H9 (cell line): ENCODE results near the gene GCN1. TPM values are rescaled to one million over a fixed set of nuclear protein-coding genes. Genes with fewer than 3 reads are reported as not detected.

Source experiments
- DNase-seq: peaks from one replicate; pipeline ENCODE4 v3.0.0-alpha.2; 2017
- H2AFZ ChIP-seq: one replicate; pipeline ENCODE4 v1.6.1; 2013; ENCODE audit warnings: mild to moderate bottlenecking, low read length, control low read depth, moderate library complexity
- H2AK5ac ChIP-seq: 2 replicates; pipeline ENCODE4 v1.6.1; 2013; ENCODE audit warnings: low read length, control low read depth, mixed read lengths; ENCODE audit not compliant: insufficient read length
- H2BK120ac ChIP-seq: one replicate; pipeline ENCODE4 v1.6.1; 2013; ENCODE audit warnings: low read depth, mild to moderate bottlenecking, low read length, control low read depth, inconsistent platforms; ENCODE audit not compliant: poor library complexity, severe bottlenecking
- H2BK12ac ChIP-seq: 2 replicates; pipeline ENCODE4 v1.6.1; 2013; ENCODE audit warnings: low read length, control low read depth, mixed read lengths, low read depth; ENCODE audit not compliant: insufficient read length
- H2BK15ac ChIP-seq: 2 replicates; pipeline ENCODE4 v1.6.1; 2013; ENCODE audit warnings: low read depth, low read length, control low read depth
- H2BK20ac ChIP-seq: one replicate; pipeline ENCODE4 v1.6.1; 2013; ENCODE audit warnings: low read depth, mild to moderate bottlenecking, low read length, control low read depth, inconsistent platforms; ENCODE audit not compliant: poor library complexity, severe bottlenecking
- H2BK5ac ChIP-seq: 2 replicates; pipeline ENCODE4 v1.6.1; 2013; ENCODE audit warnings: low read length, control low read depth, mixed read lengths; ENCODE audit not compliant: insufficient read length
- H3K14ac ChIP-seq: 2 replicates; pipeline ENCODE4 v1.6.1; 2013; ENCODE audit warnings: low read length, control low read depth; ENCODE audit not compliant: insufficient read depth
- H3K18ac ChIP-seq: 2 replicates; pipeline ENCODE4 v1.6.1; 2013; ENCODE audit warnings: low read depth, mild to moderate bottlenecking, mixed read lengths, low read length, control low read depth; ENCODE audit not compliant: insufficient read length
- H3K23ac ChIP-seq: 2 replicates; pipeline ENCODE4 v1.6.1; 2013; ENCODE audit warnings: low read length, control low read depth, mixed read lengths, low read depth; ENCODE audit not compliant: insufficient read length
- H3K23me2 ChIP-seq: 2 replicates; pipeline ENCODE4 v1.6.1; 2013; ENCODE audit warnings: low read depth, mild to moderate bottlenecking, mixed read lengths, low read length, control low read depth; ENCODE audit not compliant: insufficient read length, poor library complexity, severe bottlenecking
- H3K27ac ChIP-seq: 2 replicates; pipeline ENCODE4 v1.5.1; 2013; ENCODE audit warnings: low read length, control low read depth, mixed read lengths, low read depth; ENCODE audit not compliant: insufficient read length
- H3K27me3 ChIP-seq: 2 replicates; pipeline ENCODE4 v1.6.1; 2013; ENCODE audit warnings: low read length, control low read depth, inconsistent platforms; ENCODE audit not compliant: insufficient read depth
- H3K4ac ChIP-seq: 2 replicates; pipeline ENCODE4 v1.6.1; 2013; ENCODE audit warnings: low read depth, mild to moderate bottlenecking, control low read depth, inconsistent platforms, low read length, moderate library complexity
- H3K4me1 ChIP-seq: 2 replicates; pipeline ENCODE4 v1.6.1; 2013; ENCODE audit warnings: low read length, control low read depth, inconsistent platforms; ENCODE audit not compliant: insufficient read depth
- H3K4me2 ChIP-seq: 2 replicates; pipeline ENCODE4 v1.6.1; 2013; ENCODE audit warnings: low read length, control low read depth, mixed read lengths; ENCODE audit not compliant: insufficient read length, insufficient read depth
- H3K56ac ChIP-seq: 2 replicates; pipeline ENCODE4 v1.6.1; 2013; ENCODE audit warnings: low read depth, mild to moderate bottlenecking, mixed read lengths, low read length, control low read depth; ENCODE audit not compliant: insufficient read length
- H3K79me1 ChIP-seq: 2 replicates; pipeline ENCODE4 v1.6.1; 2013; ENCODE audit warnings: low read depth, mild to moderate bottlenecking, moderate library complexity, low read length, control low read depth, inconsistent platforms; ENCODE audit not compliant: insufficient read depth, poor library complexity, severe bottlenecking
- H3K79me2 ChIP-seq: 2 replicates; pipeline ENCODE4 v1.6.1; 2013; ENCODE audit warnings: low read length, control low read depth, inconsistent platforms; ENCODE audit not compliant: insufficient read depth
- H3K9ac ChIP-seq: 2 replicates; pipeline ENCODE4 v1.6.1; 2013; ENCODE audit warnings: low read length, control low read depth, mixed read lengths; ENCODE audit not compliant: insufficient read length; ENCODE audit errors: extremely low read depth
- H3K9me3 ChIP-seq: one replicate; pipeline ENCODE4 v1.6.1; 2013; ENCODE audit warnings: low read depth, low read length, inconsistent platforms; ENCODE audit not compliant: control insufficient read depth
- H3T11ph ChIP-seq: one replicate; pipeline ENCODE4 v1.6.1; 2013; ENCODE audit warnings: mild to moderate bottlenecking, low read length, control low read depth, inconsistent platforms
- H4K20me1 ChIP-seq: one replicate; pipeline ENCODE4 v1.6.1; 2013; ENCODE audit not compliant: control insufficient read depth, insufficient read length, insufficient read depth
- H4K5ac ChIP-seq: 2 replicates; pipeline ENCODE4 v1.6.1; 2013; ENCODE audit warnings: low read depth, mild to moderate bottlenecking, mixed read lengths, low read length, control low read depth; ENCODE audit not compliant: insufficient read length
- H4K8ac ChIP-seq: replicated peaks from 2 replicates; pipeline ENCODE4 v1.6.1; 2013; ENCODE audit warnings: low read length, control low read depth, mixed read lengths, low read depth; ENCODE audit not compliant: insufficient read length
- H4K91ac ChIP-seq: 2 replicates; pipeline ENCODE4 v1.6.1; 2013; ENCODE audit warnings: low read depth, mild to moderate bottlenecking, moderate library complexity, mixed read lengths, low read length, control low read depth; ENCODE audit not compliant: insufficient read length
- H3K27ac Mint-ChIP-seq, 3 experiments: 2 replicates in 2 of 3; 3 replicates in 1 of 3; pipeline ENCODE4 v1.8.0; 2020 to 2021; ENCODE audit warnings: mixed read lengths in 3 of 3, mild to moderate bottlenecking in 1 of 3, moderate library complexity in 1 of 3
- H3K27me3 Mint-ChIP-seq: 2 replicates; pipeline ENCODE4 v1.8.0; 2021; ENCODE audit warnings: low read depth, mild to moderate bottlenecking, moderate library complexity, mixed read lengths
- H3K36me3 Mint-ChIP-seq, 3 experiments: 2 replicates in 2 of 3; 3 replicates in 1 of 3; pipeline ENCODE4 v1.8.0; 2020 to 2021; ENCODE audit warnings: low read depth in 3 of 3, mixed read lengths in 3 of 3; ENCODE audit not compliant: insufficient read depth in 1 of 3
- H3K4me1 Mint-ChIP-seq, 2 experiments: 2 replicates each; pipeline ENCODE4 v1.8.0; 2020; ENCODE audit warnings: mixed read lengths in 2 of 2
- H3K4me3 Mint-ChIP-seq, 2 experiments: 2 replicates in 1 of 2; 3 replicates in 1 of 2; pipeline ENCODE4 v1.8.0; 2020 to 2021; ENCODE audit warnings: mild to moderate bottlenecking in 2 of 2, mixed read lengths in 2 of 2, moderate library complexity in 1 of 2
- H3K9me3 Mint-ChIP-seq, 2 experiments: 2 replicates in 1 of 2; 3 replicates in 1 of 2; pipeline ENCODE4 v1.8.0; 2020; ENCODE audit warnings: mild to moderate bottlenecking in 2 of 2, mixed read lengths in 2 of 2, moderate library complexity in 1 of 2
- WGBS: extraction: QIAGEN DNeasy Blood & Tissue Kit; methylation state at CpG from one replicate; pipeline ENCODE4 v1.1.7; 2013; ENCODE audit warnings: missing lambda C conversion rate, low lambda C conversion rate, mixed read lengths; ENCODE audit not compliant: insufficient read length; ENCODE audit errors: extremely low coverage; 5-methylcytosine and 5-hydroxymethylcytosine counted together
- total RNA-seq: library from RNA; stranded (reverse); gene quantifications from 2 replicates; pipeline ENCODE4 v1.2.1, GENCODE V29; 2021
- TF ChIP-seq, protein P1 (sequence below): fragments of 200-600 bp; sonication (generic); conservative IDR thresholded peaks from 3 replicates; pipeline ENCODE4 v1.8.0; 2021; ENCODE audit warnings: antibody characterized with exemption, mild to moderate bottlenecking

The GCN1 gene
- total RNA-seq, 1 experiment from 2014 or later = 137 TPM

DNA sequence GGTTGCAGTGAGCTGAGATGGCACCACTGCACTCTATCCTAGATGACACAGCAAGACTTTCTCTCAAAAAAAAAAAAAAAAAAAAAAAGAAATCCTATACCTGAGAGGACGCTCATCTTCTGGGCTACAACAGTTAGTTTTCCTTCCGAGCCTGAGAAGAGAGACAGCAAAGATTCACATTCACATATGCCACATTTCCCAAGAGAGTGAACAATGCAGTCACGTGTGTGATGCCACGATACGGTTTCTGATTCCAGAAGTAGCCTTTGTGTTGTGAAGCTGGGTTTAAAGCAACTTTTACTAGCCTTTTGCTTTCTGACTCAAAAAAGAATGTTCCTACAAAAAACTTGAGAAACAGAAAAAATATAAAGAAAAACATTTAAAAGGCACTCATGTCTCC is 19.5 kb downstream of the GCN1 start:
- no peak overlapping the region for H4K5ac ChIP-seq
- H3T11ph ChIP-seq = no peak overlapping the region
- no peak overlapping the region for H4K91ac ChIP-seq
- H2BK12ac ChIP-seq = no peak overlapping the region
- Mint-ChIP-seq H3K36me3 (peaks cover 56 to 90% (median 84%) of the 10 kb centered on the region in 3 experiments; a peak in 6 of 7 replicates), H3K9me3 (no peaks in the 10 kb centered on the region), H3K27me3 (no peaks in the 10 kb centered on the region), H3K4me1 (no peaks in the 10 kb centered on the region), H3K27ac (no peak overlapping the region), H3K4me3 (no peak overlapping the region)
- H3K79me2 ChIP-seq = no peaks in the 10 kb centered on the region
- no peak overlapping the region for H3K18ac ChIP-seq
- no peak overlapping the region for H2BK120ac ChIP-seq
- no peak overlapping the region for H3K23ac ChIP-seq
- no peaks in the 10 kb centered on the region for H3K23me2 ChIP-seq
- no peak overlapping the region for H2AK5ac ChIP-seq
- no peak overlapping the region for H4K8ac ChIP-seq
- no peak overlapping the region for H3K9ac ChIP-seq
- H2BK5ac ChIP-seq = no peak overlapping the region
- no peaks in the 10 kb centered on the region for H3K9me3 ChIP-seq
- no peak overlapping the region for H3K56ac ChIP-seq
- no CpG with 5 or more reads among the region's 5 CpGs for WGBS
- H2AFZ ChIP-seq = no peak overlapping the region
- TF ChIP-seq, protein P1, sequence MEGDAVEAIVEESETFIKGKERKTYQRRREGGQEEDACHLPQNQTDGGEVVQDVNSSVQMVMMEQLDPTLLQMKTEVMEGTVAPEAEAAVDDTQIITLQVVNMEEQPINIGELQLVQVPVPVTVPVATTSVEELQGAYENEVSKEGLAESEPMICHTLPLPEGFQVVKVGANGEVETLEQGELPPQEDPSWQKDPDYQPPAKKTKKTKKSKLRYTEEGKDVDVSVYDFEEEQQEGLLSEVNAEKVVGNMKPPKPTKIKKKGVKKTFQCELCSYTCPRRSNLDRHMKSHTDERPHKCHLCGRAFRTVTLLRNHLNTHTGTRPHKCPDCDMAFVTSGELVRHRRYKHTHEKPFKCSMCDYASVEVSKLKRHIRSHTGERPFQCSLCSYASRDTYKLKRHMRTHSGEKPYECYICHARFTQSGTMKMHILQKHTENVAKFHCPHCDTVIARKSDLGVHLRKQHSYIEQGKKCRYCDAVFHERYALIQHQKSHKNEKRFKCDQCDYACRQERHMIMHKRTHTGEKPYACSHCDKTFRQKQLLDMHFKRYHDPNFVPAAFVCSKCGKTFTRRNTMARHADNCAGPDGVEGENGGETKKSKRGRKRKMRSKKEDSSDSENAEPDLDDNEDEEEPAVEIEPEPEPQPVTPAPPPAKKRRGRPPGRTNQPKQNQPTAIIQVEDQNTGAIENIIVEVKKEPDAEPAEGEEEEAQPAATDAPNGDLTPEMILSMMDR = no peak
- DNase-seq = no peak
- no peak overlapping the region for H3K14ac ChIP-seq
- no peak overlapping the region for H3K4me2 ChIP-seq
- H3K79me1 ChIP-seq = no peaks in the 10 kb centered on the region
- no peak overlapping the region for H3K4ac ChIP-seq
- H3K4me1 ChIP-seq = no peaks in the 10 kb centered on the region
- H2BK20ac ChIP-seq = no peak overlapping the region
- no peaks in the 10 kb centered on the region for H3K27me3 ChIP-seq
- no peak overlapping the region for H3K27ac ChIP-seq
- H4K20me1 ChIP-seq = no peaks in the 10 kb centered on the region
- H2BK15ac ChIP-seq = no peak overlapping the region
